ENCODE data around the gene CASK. TPM values are rescaled to one million over a fixed set of nuclear protein-coding genes. Genes with fewer than 3 reads are reported as not detected.

Gene CASK
- total and polyA plus RNA-seq, 9 of the 15 experiments (the other 6 are each of a cell fraction or from before 2014, with no cell fraction given) = 1.3 to 7.4 (median 5.2) TPM

DNA sequence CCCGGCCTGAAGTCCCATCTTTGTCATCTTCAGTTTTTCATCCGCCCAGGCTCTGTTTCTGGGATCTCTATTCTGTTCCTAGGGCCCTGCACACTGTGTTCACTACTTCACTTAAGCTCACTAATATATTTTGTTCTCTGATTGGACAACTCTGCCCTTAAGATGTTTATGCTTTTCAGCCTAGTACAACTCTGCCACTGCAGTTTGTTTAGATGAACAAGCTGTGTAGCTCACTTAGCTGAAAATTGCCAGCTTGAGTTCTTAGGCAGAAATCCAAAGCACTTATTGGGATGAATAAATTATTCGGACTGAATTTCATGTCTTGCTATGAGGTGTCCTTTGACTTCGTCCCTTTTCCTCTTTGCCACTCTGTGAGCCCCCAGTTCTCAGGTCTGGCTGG is 415.4 kb downstream of the CASK start (continued):
- TF ChIP-seq, protein P1, sequence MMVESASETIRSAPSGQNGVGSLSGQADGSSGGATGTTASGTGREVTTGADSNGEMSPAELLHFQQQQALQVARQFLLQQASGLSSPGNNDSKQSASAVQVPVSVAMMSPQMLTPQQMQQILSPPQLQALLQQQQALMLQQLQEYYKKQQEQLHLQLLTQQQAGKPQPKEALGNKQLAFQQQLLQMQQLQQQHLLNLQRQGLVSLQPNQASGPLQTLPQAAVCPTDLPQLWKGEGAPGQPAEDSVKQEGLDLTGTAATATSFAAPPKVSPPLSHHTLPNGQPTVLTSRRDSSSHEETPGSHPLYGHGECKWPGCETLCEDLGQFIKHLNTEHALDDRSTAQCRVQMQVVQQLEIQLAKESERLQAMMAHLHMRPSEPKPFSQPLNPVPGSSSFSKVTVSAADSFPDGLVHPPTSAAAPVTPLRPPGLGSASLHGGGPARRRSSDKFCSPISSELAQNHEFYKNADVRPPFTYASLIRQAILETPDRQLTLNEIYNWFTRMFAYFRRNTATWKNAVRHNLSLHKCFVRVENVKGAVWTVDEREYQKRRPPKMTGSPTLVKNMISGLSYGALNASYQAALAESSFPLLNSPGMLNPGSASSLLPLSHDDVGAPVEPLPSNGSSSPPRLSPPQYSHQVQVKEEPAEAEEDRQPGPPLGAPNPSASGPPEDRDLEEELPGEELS (CRISPR knock-in tag; IDR thresholded peaks at IDR 0.05; ENCODE audit: borderline replicate concordance) = no peak
- TF ChIP-seq, protein P2, sequence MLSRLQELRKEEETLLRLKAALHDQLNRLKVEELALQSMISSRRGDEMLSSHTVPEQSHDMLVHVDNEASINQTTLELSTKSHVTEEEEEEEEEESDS (CRISPR knock-in tag; IDR thresholded peaks at IDR 0.05) = no peak
- TF ChIP-seq JUNB (CRISPR knock-in tag; conservative IDR thresholded peaks at IDR 0.05) (no peak), XRCC4 (IDR thresholded peaks at IDR 0.05; ENCODE audit: extremely low read depth, insufficient read depth, insufficient read length) (no peak), TBL1XR1 (IDR thresholded peaks at IDR 0.05; ENCODE audit: low read length in 2 of 2) (no peak), ZNF324 (CRISPR knock-in tag; IDR thresholded peaks at IDR 0.05) (no peak)
- TF ChIP-seq, protein P3, sequence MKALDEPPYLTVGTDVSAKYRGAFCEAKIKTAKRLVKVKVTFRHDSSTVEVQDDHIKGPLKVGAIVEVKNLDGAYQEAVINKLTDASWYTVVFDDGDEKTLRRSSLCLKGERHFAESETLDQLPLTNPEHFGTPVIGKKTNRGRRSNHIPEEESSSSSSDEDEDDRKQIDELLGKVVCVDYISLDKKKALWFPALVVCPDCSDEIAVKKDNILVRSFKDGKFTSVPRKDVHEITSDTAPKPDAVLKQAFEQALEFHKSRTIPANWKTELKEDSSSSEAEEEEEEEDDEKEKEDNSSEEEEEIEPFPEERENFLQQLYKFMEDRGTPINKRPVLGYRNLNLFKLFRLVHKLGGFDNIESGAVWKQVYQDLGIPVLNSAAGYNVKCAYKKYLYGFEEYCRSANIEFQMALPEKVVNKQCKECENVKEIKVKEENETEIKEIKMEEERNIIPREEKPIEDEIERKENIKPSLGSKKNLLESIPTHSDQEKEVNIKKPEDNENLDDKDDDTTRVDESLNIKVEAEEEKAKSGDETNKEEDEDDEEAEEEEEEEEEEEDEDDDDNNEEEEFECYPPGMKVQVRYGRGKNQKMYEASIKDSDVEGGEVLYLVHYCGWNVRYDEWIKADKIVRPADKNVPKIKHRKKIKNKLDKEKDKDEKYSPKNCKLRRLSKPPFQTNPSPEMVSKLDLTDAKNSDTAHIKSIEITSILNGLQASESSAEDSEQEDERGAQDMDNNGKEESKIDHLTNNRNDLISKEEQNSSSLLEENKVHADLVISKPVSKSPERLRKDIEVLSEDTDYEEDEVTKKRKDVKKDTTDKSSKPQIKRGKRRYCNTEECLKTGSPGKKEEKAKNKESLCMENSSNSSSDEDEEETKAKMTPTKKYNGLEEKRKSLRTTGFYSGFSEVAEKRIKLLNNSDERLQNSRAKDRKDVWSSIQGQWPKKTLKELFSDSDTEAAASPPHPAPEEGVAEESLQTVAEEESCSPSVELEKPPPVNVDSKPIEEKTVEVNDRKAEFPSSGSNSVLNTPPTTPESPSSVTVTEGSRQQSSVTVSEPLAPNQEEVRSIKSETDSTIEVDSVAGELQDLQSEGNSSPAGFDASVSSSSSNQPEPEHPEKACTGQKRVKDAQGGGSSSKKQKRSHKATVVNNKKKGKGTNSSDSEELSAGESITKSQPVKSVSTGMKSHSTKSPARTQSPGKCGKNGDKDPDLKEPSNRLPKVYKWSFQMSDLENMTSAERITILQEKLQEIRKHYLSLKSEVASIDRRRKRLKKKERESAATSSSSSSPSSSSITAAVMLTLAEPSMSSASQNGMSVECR (CRISPR knock-in tag; IDR thresholded peaks at IDR 0.05) = no peak
- TF ChIP-seq, protein P4, sequence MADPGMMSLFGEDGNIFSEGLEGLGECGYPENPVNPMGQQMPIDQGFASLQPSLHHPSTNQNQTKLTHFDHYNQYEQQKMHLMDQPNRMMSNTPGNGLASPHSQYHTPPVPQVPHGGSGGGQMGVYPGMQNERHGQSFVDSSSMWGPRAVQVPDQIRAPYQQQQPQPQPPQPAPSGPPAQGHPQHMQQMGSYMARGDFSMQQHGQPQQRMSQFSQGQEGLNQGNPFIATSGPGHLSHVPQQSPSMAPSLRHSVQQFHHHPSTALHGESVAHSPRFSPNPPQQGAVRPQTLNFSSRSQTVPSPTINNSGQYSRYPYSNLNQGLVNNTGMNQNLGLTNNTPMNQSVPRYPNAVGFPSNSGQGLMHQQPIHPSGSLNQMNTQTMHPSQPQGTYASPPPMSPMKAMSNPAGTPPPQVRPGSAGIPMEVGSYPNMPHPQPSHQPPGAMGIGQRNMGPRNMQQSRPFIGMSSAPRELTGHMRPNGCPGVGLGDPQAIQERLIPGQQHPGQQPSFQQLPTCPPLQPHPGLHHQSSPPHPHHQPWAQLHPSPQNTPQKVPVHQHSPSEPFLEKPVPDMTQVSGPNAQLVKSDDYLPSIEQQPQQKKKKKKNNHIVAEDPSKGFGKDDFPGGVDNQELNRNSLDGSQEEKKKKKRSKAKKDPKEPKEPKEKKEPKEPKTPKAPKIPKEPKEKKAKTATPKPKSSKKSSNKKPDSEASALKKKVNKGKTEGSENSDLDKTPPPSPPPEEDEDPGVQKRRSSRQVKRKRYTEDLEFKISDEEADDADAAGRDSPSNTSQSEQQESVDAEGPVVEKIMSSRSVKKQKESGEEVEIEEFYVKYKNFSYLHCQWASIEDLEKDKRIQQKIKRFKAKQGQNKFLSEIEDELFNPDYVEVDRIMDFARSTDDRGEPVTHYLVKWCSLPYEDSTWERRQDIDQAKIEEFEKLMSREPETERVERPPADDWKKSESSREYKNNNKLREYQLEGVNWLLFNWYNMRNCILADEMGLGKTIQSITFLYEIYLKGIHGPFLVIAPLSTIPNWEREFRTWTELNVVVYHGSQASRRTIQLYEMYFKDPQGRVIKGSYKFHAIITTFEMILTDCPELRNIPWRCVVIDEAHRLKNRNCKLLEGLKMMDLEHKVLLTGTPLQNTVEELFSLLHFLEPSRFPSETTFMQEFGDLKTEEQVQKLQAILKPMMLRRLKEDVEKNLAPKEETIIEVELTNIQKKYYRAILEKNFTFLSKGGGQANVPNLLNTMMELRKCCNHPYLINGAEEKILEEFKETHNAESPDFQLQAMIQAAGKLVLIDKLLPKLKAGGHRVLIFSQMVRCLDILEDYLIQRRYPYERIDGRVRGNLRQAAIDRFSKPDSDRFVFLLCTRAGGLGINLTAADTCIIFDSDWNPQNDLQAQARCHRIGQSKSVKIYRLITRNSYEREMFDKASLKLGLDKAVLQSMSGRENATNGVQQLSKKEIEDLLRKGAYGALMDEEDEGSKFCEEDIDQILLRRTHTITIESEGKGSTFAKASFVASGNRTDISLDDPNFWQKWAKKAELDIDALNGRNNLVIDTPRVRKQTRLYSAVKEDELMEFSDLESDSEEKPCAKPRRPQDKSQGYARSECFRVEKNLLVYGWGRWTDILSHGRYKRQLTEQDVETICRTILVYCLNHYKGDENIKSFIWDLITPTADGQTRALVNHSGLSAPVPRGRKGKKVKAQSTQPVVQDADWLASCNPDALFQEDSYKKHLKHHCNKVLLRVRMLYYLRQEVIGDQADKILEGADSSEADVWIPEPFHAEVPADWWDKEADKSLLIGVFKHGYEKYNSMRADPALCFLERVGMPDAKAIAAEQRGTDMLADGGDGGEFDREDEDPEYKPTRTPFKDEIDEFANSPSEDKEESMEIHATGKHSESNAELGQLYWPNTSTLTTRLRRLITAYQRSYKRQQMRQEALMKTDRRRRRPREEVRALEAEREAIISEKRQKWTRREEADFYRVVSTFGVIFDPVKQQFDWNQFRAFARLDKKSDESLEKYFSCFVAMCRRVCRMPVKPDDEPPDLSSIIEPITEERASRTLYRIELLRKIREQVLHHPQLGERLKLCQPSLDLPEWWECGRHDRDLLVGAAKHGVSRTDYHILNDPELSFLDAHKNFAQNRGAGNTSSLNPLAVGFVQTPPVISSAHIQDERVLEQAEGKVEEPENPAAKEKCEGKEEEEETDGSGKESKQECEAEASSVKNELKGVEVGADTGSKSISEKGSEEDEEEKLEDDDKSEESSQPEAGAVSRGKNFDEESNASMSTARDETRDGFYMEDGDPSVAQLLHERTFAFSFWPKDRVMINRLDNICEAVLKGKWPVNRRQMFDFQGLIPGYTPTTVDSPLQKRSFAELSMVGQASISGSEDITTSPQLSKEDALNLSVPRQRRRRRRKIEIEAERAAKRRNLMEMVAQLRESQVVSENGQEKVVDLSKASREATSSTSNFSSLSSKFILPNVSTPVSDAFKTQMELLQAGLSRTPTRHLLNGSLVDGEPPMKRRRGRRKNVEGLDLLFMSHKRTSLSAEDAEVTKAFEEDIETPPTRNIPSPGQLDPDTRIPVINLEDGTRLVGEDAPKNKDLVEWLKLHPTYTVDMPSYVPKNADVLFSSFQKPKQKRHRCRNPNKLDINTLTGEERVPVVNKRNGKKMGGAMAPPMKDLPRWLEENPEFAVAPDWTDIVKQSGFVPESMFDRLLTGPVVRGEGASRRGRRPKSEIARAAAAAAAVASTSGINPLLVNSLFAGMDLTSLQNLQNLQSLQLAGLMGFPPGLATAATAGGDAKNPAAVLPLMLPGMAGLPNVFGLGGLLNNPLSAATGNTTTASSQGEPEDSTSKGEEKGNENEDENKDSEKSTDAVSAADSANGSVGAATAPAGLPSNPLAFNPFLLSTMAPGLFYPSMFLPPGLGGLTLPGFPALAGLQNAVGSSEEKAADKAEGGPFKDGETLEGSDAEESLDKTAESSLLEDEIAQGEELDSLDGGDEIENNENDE (IDR thresholded peaks at IDR 0.05; ENCODE audit: low read depth, low read length) = no peak
